Esophagus (tissue), 2 donors: ENCODE measurements around the gene PARN. TPM values are rescaled to one million over a fixed set of nuclear protein-coding genes. Genes with fewer than 3 reads are reported as not detected.

Source experiments
- H3K27ac ChIP-seq, 2 donors: one replicate each; pipeline ENCODE4 v1.5.1; 2013; ENCODE audit warnings: low read depth in 2 of 2, mild to moderate bottlenecking in 2 of 2, inconsistent platforms in 1 of 2, low read length in 1 of 2, moderate library complexity in 1 of 2
- H3K27me3 ChIP-seq, 2 donors: one replicate each; pipeline ENCODE4 v1.6.1; 2013; ENCODE audit warnings: low read length in 2 of 2, control low read depth in 1 of 2, mild to moderate bottlenecking in 1 of 2; ENCODE audit not compliant: insufficient read depth in 2 of 2, control insufficient read depth in 1 of 2
- H3K36me3 ChIP-seq, 2 donors: one replicate each; pipeline ENCODE4 v1.6.1; 2013; ENCODE audit warnings: low read length in 1 of 2; ENCODE audit not compliant: control insufficient read depth in 2 of 2, insufficient read depth in 2 of 2
- H3K4me1 ChIP-seq, 2 donors: one replicate each; pipeline ENCODE4 v1.6.1; 2013; ENCODE audit warnings: low read length in 1 of 2; ENCODE audit not compliant: control insufficient read depth in 2 of 2, insufficient read depth in 2 of 2
- H3K4me3 ChIP-seq, 2 donors: one replicate each; pipeline ENCODE4 v1.5.1; 2013; ENCODE audit warnings: low read length in 2 of 2, mild to moderate bottlenecking in 2 of 2, low read depth in 1 of 2, moderate library complexity in 1 of 2
- H3K9me3 ChIP-seq, 2 donors: one replicate each; pipeline ENCODE4 v1.6.1; 2013; ENCODE audit warnings: mild to moderate bottlenecking in 2 of 2, low read depth in 1 of 2, low read length in 1 of 2, moderate library complexity in 1 of 2; ENCODE audit not compliant: control insufficient read depth in 2 of 2, insufficient read depth in 1 of 2
- WGBS, 2 donors: extraction: QIAGEN DNeasy Blood & Tissue Kit; methylation state at CpG; one replicate each; pipeline ENCODE4 v1.1.7; 2013; 5-methylcytosine and 5-hydroxymethylcytosine counted together
- polyA plus RNA-seq, 2 donors: library from polyadenylated mRNA; stranded (reverse); fragments of 200-250 nt; gene quantifications; one replicate each; pipeline ENCODE4 v1.2.3, GENCODE V29; 2013
- donor health status: healthy with polysubstance abuse.
- donor health status: Bipolar disorder and iron deficiency.

The PARN gene
- polyA plus RNA-seq, 2 donors = 5.5 to 11.9 TPM

GRCh38 chr16:14509675-14510132, 120.4 kb downstream of the PARN start:
- no peaks in the 10 kb centered on the region for H3K27me3 ChIP-seq
- no peak overlapping the region for H3K4me3 ChIP-seq
- 86 to 95% methylated on average over 4 of the region's 4 CpGs for WGBS, 2 donors
- no peak overlapping the region for H3K27ac ChIP-seq
- H3K4me1 ChIP-seq = no peaks in the 10 kb centered on the region
- H3K36me3 ChIP-seq = no peaks in the 10 kb centered on the region
- H3K9me3 ChIP-seq = no peaks in the 10 kb centered on the region

GRCh38 chr16:14509055-14509454, 121.0 kb downstream of the PARN start:
- H3K27me3 ChIP-seq = no peaks in the 10 kb centered on the region
- H3K4me3 ChIP-seq = no peak overlapping the region
- no peaks in the 10 kb centered on the region for H3K4me1 ChIP-seq
- H3K27ac ChIP-seq = no peak overlapping the region
- no peaks in the 10 kb centered on the region for H3K36me3 ChIP-seq
- WGBS, 2 donors = 80 to 94% methylated on average over 4 of the region's 4 CpGs
- H3K9me3 ChIP-seq = no peaks in the 10 kb centered on the region

- H3K4me1 ChIP-seq = peaks cover 0 to 5% of the 10 kb centered on the region in 2 donors
- H3K4me3 ChIP-seq = no peak overlapping the region
- H3K27ac ChIP-seq = no peak overlapping the region
- H3K9me3 ChIP-seq = no peaks in the 10 kb centered on the region
- 63 to 69% methylated on average over 2 of the region's 2 CpGs for WGBS, 2 donors
- H3K36me3 ChIP-seq = no peaks in the 10 kb centered on the region
- H3K27me3 ChIP-seq = no peaks in the 10 kb centered on the region
Observed at GRCh38 chr16:14505846-14506245, 124.2 kb downstream of the PARN start.

- 82 to 85% methylated on average over 9 of the region's 9 CpGs for WGBS, 2 donors
- no peaks in the 10 kb centered on the region for H3K27me3 ChIP-seq
- H3K9me3 ChIP-seq = no peaks in the 10 kb centered on the region
- no peak overlapping the region for H3K4me3 ChIP-seq
- no peak overlapping the region for H3K27ac ChIP-seq
- H3K36me3 ChIP-seq = no peaks in the 10 kb centered on the region
- H3K4me1 ChIP-seq = peaks cover 0 to 9% of the 10 kb centered on the region in 2 donors
Observed at GRCh38 chr16:14502932-14503741, 126.9 kb downstream of the PARN start.

- WGBS, 2 donors = 65 to 78% methylated on average over 4 of the region's 4 CpGs
- peak overlapping the region; percentile 55 to 72 for H3K27ac ChIP-seq
- no peaks in the 10 kb centered on the region for H3K36me3 ChIP-seq
- no peak overlapping the region for H3K4me3 ChIP-seq
- H3K4me1 ChIP-seq = peaks cover 0 to 9% of the 10 kb centered on the region in 2 donors
- H3K27me3 ChIP-seq = no peaks in the 10 kb centered on the region
- H3K9me3 ChIP-seq = no peaks in the 10 kb centered on the region
Observed at GRCh38 chr16:14502256-14502875, 127.7 kb downstream of the PARN start.

GRCh38 chr16:14501331-14502255, 128.5 kb downstream of the PARN start:
- no peak overlapping the region for H3K4me3 ChIP-seq
- peaks cover 0 to 9% of the 10 kb centered on the region in 2 donors for H3K4me1 ChIP-seq
- no peaks in the 10 kb centered on the region for H3K27me3 ChIP-seq
- peak overlapping the region; percentile 55 to 72 for H3K27ac ChIP-seq
- no peaks in the 10 kb centered on the region for H3K9me3 ChIP-seq
- no peaks in the 10 kb centered on the region for H3K36me3 ChIP-seq
- WGBS, 2 donors = 26 to 33% methylated on average over 9 of the region's 9 CpGs

- no peaks in the 10 kb centered on the region for H3K36me3 ChIP-seq
- H3K27ac ChIP-seq = peak overlapping the region in 1 of 2 donors; percentile 55
- H3K9me3 ChIP-seq = no peaks in the 10 kb centered on the region
- peaks cover 2 to 9% of the 10 kb centered on the region in 2 donors for H3K4me1 ChIP-seq
- H3K4me3 ChIP-seq = no peak overlapping the region
- 72 to 81% methylated on average over 2 of the region's 2 CpGs for WGBS, 2 donors
- H3K27me3 ChIP-seq = no peaks in the 10 kb centered on the region
Observed at GRCh38 chr16:14500791-14501190, 129.3 kb downstream of the PARN start.

- 87 to 90% methylated on average over 3 of the region's 3 CpGs for WGBS, 2 donors
- Histone ChIP-seq H3K9me3 (no peaks in the 10 kb centered on the region), H3K27ac (no peak overlapping the region), H3K4me3 (no peak overlapping the region), H3K27me3 (no peaks in the 10 kb centered on the region), H3K36me3 (no peaks in the 10 kb centered on the region), H3K4me1 (peaks cover 2 to 9% of the 10 kb centered on the region in 2 donors)
Observed at GRCh38 chr16:14499110-14499509, 130.9 kb downstream of the PARN start.
